Measurements from ENCODE around the gene RIC8B.

- TF ChIP-seq RXRA (IDR thresholded peaks at IDR 0.05; ENCODE audit: insufficient read depth, low read depth, low read length) (no peak), SP2 (IDR thresholded peaks at IDR 0.05; ENCODE audit: low read length) (no peak), GABPA (IDR thresholded peaks at IDR 0.05; ENCODE audit: borderline replicate concordance, insufficient read depth, low read length) (no peak), POLR2AphosphoS5 (IDR thresholded peaks at IDR 0.05; ENCODE audit: low read depth, low read length) (no peak), POLR2A (IDR thresholded peaks at IDR 0.05; ENCODE audit: control extremely low read depth in 1 of 2, low read depth in 2 of 2, low read length in 2 of 2) (no peak), EGR1 (IDR thresholded peaks at IDR 0.05; ENCODE audit: borderline replicate concordance, low read depth, low read length) (no peak), CBX5 (IDR thresholded peaks at IDR 0.05; ENCODE audit: low read depth, low read length) (no peak), RAD21 (IDR thresholded peaks at IDR 0.05 in 1 of 2, conservative IDR thresholded peaks at IDR 0.05 in 1 of 2; ENCODE audit: low read depth in 2 of 2, low read length in 2 of 2) (no peak)
Measured at GRCh38 chr12:106879612-106880011, 105.1 kb downstream of the RIC8B start.
